GM23338 (cell line): Measurements from ENCODE around the gene ZMYND8.

Source experiments
- CTCF ChIP-seq, 2 experiments: fragments of 200-600 bp in 1 of 2; sonication (generic) in 1 of 2; conservative IDR thresholded peaks; 2 replicates each; pipeline versions ENCODE4 v1.5.1 to v1.6.1; 2016 to 2017; ENCODE audit warnings: antibody characterized with exemption in 2 of 2, low read depth in 2 of 2, mild to moderate bottlenecking in 2 of 2, moderate library complexity in 1 of 2
- POLR2AphosphoS5 ChIP-seq: IDR thresholded peaks from 2 replicates; pipeline ENCODE4 v1.6.1; 2016; ENCODE audit warnings: antibody characterized with exemption, low read depth

DNA sequence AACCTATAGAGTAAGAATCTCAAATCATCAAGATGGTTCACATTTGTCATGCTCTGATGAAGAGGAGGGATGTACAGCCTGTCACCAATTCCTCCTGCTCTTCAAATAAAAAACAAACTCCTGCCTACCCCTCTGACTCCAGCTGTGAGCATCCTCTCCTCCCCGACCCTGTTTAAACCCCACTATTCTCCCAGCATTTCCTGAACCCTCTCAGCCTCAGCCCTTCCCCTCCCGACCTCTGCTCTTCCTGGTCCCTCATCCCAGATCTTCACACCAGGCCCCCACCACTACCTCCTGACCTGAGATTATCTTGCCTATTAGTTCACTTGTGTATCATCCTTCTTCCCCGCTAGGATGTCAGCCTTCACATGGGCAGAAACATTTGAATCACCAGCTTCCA is 75.8 kb downstream of the ZMYND8 start:
- TF ChIP-seq CTCF (conservative IDR thresholded peaks at IDR 0.05; ENCODE audit: low read depth in 2 of 2) (no peak), POLR2AphosphoS5 (no peak)
